ENCODE measurements around the gene DMAC2L. TPM values are rescaled to one million over a fixed set of nuclear protein-coding genes. Genes with fewer than 3 reads are reported as not detected.

DMAC2L gene
- total and polyA plus RNA-seq, 10 of the 15 experiments (the other 5 are each of a cell fraction or from before 2014, with no cell fraction given) = 9.5 to 76.3 (median 28.2) TPM

- TF ChIP-seq BMI1 (IDR thresholded peaks at IDR 0.05; ENCODE audit: borderline replicate concordance) (no peak), SIX5 (IDR thresholded peaks at IDR 0.05; ENCODE audit: low read depth, low read length, severe bottlenecking) (no peak), KLF5 (IDR thresholded peaks at IDR 0.05; ENCODE audit: partially characterized antibody) (no peak), SP1 (IDR thresholded peaks at IDR 0.05; ENCODE audit: low read depth, low read length) (no peak), YBX1 (IDR thresholded peaks at IDR 0.05) (no peak), JUNB (IDR thresholded peaks at IDR 0.05) (no peak), SREBF1 (IDR thresholded peaks at IDR 0.05; ENCODE audit: low read length) (no peak), TARDBP (IDR thresholded peaks at IDR 0.05; ENCODE audit: borderline replicate concordance) (no peak), PAX8 (IDR thresholded peaks at IDR 0.05) (no peak)
Measured at GRCh38 chr14:50272498-50272897, 39.6 kb upstream of the DMAC2L start (continued).

GRCh38 chr14:50285861-50286260 lies 26.3 kb upstream of the DMAC2L start:
- intact Hi-C loops (cut with micrococcal nuclease; ENCODE audit: unreplicated experiment) (no loop called here), in situ Hi-C loops (cut with MboI) (no loop called here)
- H2AFZ ChIP-seq (ENCODE audit: control insufficient read depth, low read depth, low read length) = no peak overlapping the region
- H3K9ac ChIP-seq (ENCODE audit: control insufficient read depth, insufficient read depth, low read length) = no peak overlapping the region
- FAIRE-seq (no peak), ATAC-seq (no peak), DNase-seq (ENCODE audit: low read depth, low spot score) (no peak)
- H3K4me2 ChIP-seq (ENCODE audit: control insufficient read depth, insufficient read depth) = no peak overlapping the region
- CTCF ChIA-PET = interaction anchor here (0.6 kb wide), 1 partner anchor 23 kb away, joined by 3 read pairs; no protein-coding TSS in a partner anchor
- H3K36me3 ChIP-seq (ENCODE audit: control insufficient read depth in 2 of 2, insufficient read depth in 2 of 2, low read length in 1 of 2) = peaks cover 0 to 3% of the 10 kb centered on the region in 2 experiments; a peak in 1 of 4 replicates
- no TSS peak for BruUV-seq (replicated peaks)
- no peak overlapping the region for H3K27ac ChIP-seq (ENCODE audit: control insufficient read depth, insufficient read depth)
- no peaks in the 10 kb centered on the region for H3K4me1 ChIP-seq (ENCODE audit: control insufficient read depth, insufficient read depth, low read length)
- H4K20me1 ChIP-seq (ENCODE audit: control insufficient read depth, insufficient read depth) = no peaks in the 10 kb centered on the region
- RAD21 ChIA-PET (ENCODE audit: unreplicated experiment) = no interaction called here
- SMC1A ChIA-PET (ENCODE audit: uncharacterized antibody, unreplicated experiment) = no interaction called here
- no peaks in the 10 kb centered on the region for H3K27me3 ChIP-seq (replicated peaks in 1 of 2; ENCODE audit: control insufficient read depth in 2 of 2, insufficient read depth in 2 of 2, low read length in 1 of 2)
- no peaks in the 10 kb centered on the region for H3K79me2 ChIP-seq (ENCODE audit: control insufficient read depth, insufficient read depth, low read length)
- H3K4me3 ChIP-seq = no peak overlapping the region
- POLR2A ChIA-PET = interaction anchor here (1.0 kb wide), 1 partner anchor 43 kb away, joined by 3 read pairs; no protein-coding TSS in a partner anchor
- no peaks in the 10 kb centered on the region for H3K9me3 ChIP-seq (replicated peaks; ENCODE audit: control insufficient read depth, insufficient read depth, low read length)
- TF ChIP-seq E2F8 (IDR thresholded peaks at IDR 0.05; ENCODE audit: low read depth, partially characterized antibody) (no peak), MTA3 (IDR thresholded peaks at IDR 0.05; ENCODE audit: borderline replicate concordance, low read length) (no peak), TCF3 (IDR thresholded peaks at IDR 0.05; ENCODE audit: borderline replicate concordance, insufficient read depth, low read depth, low read length) (no peak), PBX3 (IDR thresholded peaks at IDR 0.05; ENCODE audit: insufficient replicate concordance, low read depth, low read length) (no peak), FOXM1 (IDR thresholded peaks at IDR 0.05; ENCODE audit: low read depth, low read length) (no peak), USF2 (IDR thresholded peaks at IDR 0.05; ENCODE audit: borderline replicate concordance, low read depth, low read length) (no peak), JUNB (IDR thresholded peaks at IDR 0.05) (no peak), STAT1 (conservative IDR thresholded peaks at IDR 0.05) (no peak)
